Gastrocnemius medialis (tissue), 4 donors: ENCODE data around the gene SLC25A47.

Source experiments
- CTCF ChIP-seq, 5 experiments: fragments of 450-650 bp in 3 of 5; fragments of 200-600 bp in 2 of 5; sonication (generic) in 2 of 5; IDR thresholded peaks in 4 of 5; conservative IDR thresholded peaks in 1 of 5; 1 replicate in 4 of 5; 2 replicates in 1 of 5; pipeline ENCODE4 v1.5.1; 2016 to 2019; ENCODE audit warnings: antibody characterized with exemption in 5 of 5, mild to moderate bottlenecking in 3 of 5, moderate library complexity in 3 of 5
- POLR2A ChIP-seq, 2 donors: fragments of 450-650 bp; IDR thresholded peaks; one replicate each; pipeline ENCODE4 v1.6.1; 2017; ENCODE audit warnings: antibody characterized with exemption in 2 of 2, mild to moderate bottlenecking in 2 of 2, moderate library complexity in 2 of 2

DNA sequence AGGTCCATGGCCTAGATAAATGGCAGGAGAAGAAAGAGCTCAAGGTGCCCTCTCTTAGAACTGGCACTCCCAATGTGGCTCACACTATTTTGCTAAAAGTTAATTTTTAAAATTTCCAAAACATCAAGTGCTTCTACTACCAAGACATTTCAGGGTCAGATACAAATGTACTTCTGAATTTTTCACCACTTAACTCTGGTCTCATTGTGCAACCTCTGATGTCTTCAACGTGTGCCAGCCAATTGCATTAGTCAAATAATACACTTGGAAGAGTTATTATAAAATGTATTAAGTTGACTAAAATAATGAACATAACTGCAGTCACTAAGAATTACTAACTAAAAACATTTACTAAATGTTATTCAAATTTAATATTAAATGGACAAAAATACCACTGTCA, 41.3 kb downstream of the SLC25A47 start:
- no peak for TF ChIP-seq CTCF (IDR thresholded peaks at IDR 0.05 in 4 of 5, conservative IDR thresholded peaks at IDR 0.05 in 1 of 5)
- no peak for TF ChIP-seq POLR2A (IDR thresholded peaks at IDR 0.05)
